ENCODE measurements around the gene EBPL.

EBPL gene

DNA sequence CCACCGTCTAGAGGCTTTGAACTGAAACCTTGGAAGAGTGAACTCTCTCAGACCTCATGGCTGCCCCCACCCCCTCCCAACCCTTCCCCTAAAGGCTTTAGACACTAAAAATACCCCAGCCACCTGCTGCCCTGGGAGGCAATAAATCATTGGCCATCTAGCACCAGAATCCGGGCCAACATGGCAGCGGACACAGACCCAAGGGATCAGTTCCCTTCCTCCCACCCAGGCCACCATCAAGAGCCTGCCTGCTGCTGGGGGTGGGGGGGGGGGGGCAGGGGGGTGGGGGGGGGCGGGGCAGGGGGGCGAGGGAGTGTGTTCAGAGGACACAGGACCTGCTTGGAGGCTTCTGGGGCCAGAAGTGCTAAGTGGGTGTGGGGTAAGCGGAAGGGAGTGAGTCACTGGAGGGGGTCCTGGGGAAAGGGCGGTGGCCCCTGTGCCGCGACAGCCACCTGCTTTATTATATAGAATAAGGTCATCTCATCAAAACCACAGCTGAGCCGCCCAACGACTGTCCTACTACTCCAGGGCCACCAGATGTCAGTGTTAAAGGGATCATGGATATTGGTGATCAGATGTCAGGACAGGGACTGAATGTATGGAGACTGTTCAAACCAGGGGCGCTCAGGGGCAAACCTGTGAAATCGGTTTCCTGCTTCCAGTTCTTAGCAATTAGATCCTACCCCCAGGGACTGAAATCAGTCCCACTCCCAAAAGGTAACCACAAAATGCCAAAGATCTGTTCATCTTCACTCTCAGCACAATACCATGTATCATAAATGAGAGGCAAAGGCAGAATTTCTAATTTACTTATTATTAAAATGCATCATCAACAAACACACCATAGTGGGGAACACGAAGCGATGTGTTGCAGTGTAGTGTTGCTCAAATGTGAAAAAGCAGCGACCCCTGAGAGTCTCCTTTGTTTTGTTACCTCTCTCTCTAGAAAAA is 38.7 kb downstream of the EBPL start:
- H3K4me3 ChIP-seq (ENCODE audit: low read length in 2 of 2): no peak overlapping the region
- no peak overlapping the region for H3K27ac ChIP-seq (ENCODE audit: low read depth in 2 of 2, low read length in 2 of 2)
- H3K27me3 ChIP-seq (ENCODE audit: control insufficient read depth in 2 of 2, insufficient read depth in 2 of 2, low read length in 2 of 2): no peaks in the 10 kb centered on the region
- no peak overlapping the region for H3K9ac ChIP-seq (ENCODE audit: low read depth in 1 of 2, low read length in 2 of 2)
- H3K9me3 ChIP-seq (ENCODE audit: control insufficient read depth in 2 of 2, low read length in 2 of 2): no peaks in the 10 kb centered on the region
- no peaks in the 10 kb centered on the region for H3K36me3 ChIP-seq (ENCODE audit: control insufficient read depth in 2 of 2, insufficient read depth in 2 of 2, low read length in 2 of 2)
- H3K4me1 ChIP-seq (ENCODE audit: control insufficient read depth in 2 of 2, insufficient read depth in 2 of 2, low read length in 2 of 2): no peaks in the 10 kb centered on the region

DNA sequence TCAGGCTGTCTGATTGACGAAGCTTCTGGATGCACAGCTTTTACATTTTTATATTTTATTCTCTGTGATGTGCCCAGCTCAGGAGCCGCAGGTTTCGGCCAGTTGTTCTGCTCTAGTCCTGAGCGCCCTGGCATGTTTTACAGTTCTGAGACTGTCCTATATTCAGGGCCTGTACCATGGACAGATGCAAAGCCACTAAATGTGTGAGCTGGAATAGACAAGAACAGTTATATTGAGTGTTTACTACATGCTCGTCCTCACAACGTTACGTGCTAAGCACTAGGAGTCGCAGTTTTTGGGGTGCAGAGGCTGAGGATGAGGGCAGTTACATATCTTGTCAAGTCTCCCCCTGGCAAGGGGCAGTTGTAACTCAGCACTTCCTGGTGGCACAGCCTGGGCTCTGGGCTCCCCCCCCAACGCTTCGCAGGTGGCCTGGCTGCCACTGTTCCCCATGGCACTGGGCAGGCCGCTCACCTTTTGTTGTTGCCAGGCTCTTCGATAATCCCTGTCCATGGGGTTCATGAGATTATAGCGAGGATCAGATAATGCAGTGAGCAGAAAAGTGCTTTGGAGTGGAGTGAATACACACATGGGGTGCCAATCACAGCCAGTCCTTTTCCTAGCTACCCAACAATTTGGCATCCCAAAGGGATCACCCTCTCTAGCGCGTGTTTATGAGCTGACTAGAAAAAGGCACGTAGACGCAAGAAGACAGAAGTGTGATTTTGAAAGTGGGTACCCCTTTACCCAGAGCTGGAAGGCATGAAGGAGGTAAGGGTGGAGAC is 39.5 kb downstream of the EBPL start:
- Histone ChIP-seq H3K4me1 (ENCODE audit: control insufficient read depth in 2 of 2, insufficient read depth in 2 of 2, low read length in 2 of 2) (no peaks in the 10 kb centered on the region), H3K9ac (ENCODE audit: low read depth in 1 of 2, low read length in 2 of 2) (no peak overlapping the region), H3K27ac (ENCODE audit: low read depth in 2 of 2, low read length in 2 of 2) (no peak overlapping the region), H3K9me3 (ENCODE audit: control insufficient read depth in 2 of 2, low read length in 2 of 2) (no peaks in the 10 kb centered on the region), H3K4me3 (ENCODE audit: low read length in 2 of 2) (no peak overlapping the region), H3K36me3 (ENCODE audit: control insufficient read depth in 2 of 2, insufficient read depth in 2 of 2, low read length in 2 of 2) (no peaks in the 10 kb centered on the region), H3K27me3 (ENCODE audit: control insufficient read depth in 2 of 2, insufficient read depth in 2 of 2, low read length in 2 of 2) (no peaks in the 10 kb centered on the region)

DNA sequence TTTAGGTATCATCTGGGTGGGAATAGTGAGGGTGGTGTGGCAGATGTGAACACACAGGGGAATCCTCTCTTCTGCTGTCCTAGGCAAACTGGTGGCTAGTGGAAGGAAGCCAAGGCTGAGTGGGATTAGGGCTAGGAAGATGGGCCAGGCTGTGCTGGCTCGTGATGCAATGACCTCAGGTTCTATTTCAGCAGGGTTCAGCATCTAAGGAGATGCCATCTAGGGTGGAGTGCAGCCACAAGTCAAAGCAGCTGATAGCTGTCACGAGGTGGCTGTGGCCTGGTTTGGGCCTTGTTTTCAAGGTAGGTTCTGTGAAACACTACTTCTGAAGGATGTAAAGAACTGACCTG is 41.3 kb downstream of the EBPL start:
- no peaks in the 10 kb centered on the region for H3K27me3 ChIP-seq (ENCODE audit: control insufficient read depth in 2 of 2, insufficient read depth in 2 of 2, low read length in 2 of 2)
- H3K9me3 ChIP-seq (ENCODE audit: control insufficient read depth in 2 of 2, low read length in 2 of 2): no peaks in the 10 kb centered on the region
- H3K27ac ChIP-seq (ENCODE audit: low read depth in 2 of 2, low read length in 2 of 2): no peak overlapping the region
- H3K9ac ChIP-seq (ENCODE audit: low read depth in 1 of 2, low read length in 2 of 2): no peak overlapping the region
- H3K4me1 ChIP-seq (ENCODE audit: control insufficient read depth in 2 of 2, insufficient read depth in 2 of 2, low read length in 2 of 2): no peaks in the 10 kb centered on the region
- no peak overlapping the region for H3K4me3 ChIP-seq (ENCODE audit: low read length in 2 of 2)
- H3K36me3 ChIP-seq (ENCODE audit: control insufficient read depth in 2 of 2, insufficient read depth in 2 of 2, low read length in 2 of 2): no peaks in the 10 kb centered on the region

DNA sequence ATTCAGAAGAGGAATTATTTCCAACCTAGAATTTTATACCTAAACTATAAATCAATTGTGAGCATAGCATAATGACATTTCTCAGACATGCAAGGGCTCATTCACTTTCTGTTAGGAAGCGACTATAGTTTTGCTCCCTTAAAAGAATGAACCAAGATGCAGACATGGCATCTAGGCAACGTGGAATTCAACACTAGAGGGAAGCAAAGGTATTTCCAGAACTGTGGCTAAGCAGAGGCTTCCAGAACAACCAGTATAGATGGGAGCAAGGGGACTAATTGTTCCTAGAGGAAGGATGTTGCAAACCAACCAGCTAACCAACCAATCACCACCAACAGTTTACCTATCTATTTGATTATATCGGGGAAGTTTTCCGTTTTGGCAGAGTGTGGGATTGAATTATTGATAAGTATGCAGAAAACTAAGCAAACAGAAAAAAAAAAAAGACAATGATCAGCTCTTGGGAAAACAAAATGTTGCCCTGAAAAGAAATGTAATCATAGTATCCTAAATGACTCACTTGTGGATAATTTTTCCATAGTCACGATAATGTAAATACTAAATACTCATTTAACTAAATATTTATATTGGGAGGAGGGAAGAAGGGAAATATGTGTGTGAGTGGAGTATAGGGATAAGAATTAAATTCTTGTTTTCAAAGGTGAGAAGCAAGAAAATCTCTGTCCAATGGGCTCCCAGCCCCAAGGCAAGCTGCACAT is 41.9 kb downstream of the EBPL start:
- Histone ChIP-seq H3K9me3 (ENCODE audit: control insufficient read depth in 2 of 2, low read length in 2 of 2) (no peaks in the 10 kb centered on the region), H3K4me1 (ENCODE audit: control insufficient read depth in 2 of 2, insufficient read depth in 2 of 2, low read length in 2 of 2) (no peaks in the 10 kb centered on the region), H3K27ac (ENCODE audit: low read depth in 2 of 2, low read length in 2 of 2) (no peak overlapping the region), H3K9ac (ENCODE audit: low read depth in 1 of 2, low read length in 2 of 2) (no peak overlapping the region), H3K4me3 (ENCODE audit: low read length in 2 of 2) (no peak overlapping the region), H3K27me3 (ENCODE audit: control insufficient read depth in 2 of 2, insufficient read depth in 2 of 2, low read length in 2 of 2) (no peaks in the 10 kb centered on the region), H3K36me3 (ENCODE audit: control insufficient read depth in 2 of 2, insufficient read depth in 2 of 2, low read length in 2 of 2) (no peaks in the 10 kb centered on the region)

DNA sequence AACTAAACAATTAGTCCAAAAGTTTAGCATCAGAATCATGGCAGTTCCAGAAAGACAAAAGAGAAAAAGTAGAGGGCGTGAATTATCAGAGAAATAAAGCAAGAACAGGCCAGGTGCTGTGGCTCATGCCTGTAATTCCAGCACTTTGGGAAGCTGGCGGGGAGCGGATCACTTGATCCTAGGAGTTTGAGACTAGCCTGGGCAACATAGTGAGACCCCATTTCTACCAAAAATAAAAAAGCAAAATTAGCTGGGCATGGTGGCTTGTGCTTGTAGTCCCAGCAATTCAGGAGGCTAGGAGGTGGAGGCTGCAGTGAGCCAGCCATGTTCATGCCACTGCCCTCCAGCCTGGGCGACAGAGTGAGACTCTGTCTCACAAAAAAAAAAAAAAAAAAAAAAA is 44.6 kb downstream of the EBPL start:
- Histone ChIP-seq H3K27me3 (ENCODE audit: control insufficient read depth in 2 of 2, insufficient read depth in 2 of 2, low read length in 2 of 2) (no peaks in the 10 kb centered on the region), H3K36me3 (ENCODE audit: control insufficient read depth in 2 of 2, insufficient read depth in 2 of 2, low read length in 2 of 2) (no peaks in the 10 kb centered on the region), H3K9ac (ENCODE audit: low read depth in 1 of 2, low read length in 2 of 2) (no peak overlapping the region), H3K4me1 (ENCODE audit: control insufficient read depth in 2 of 2, insufficient read depth in 2 of 2, low read length in 2 of 2) (no peaks in the 10 kb centered on the region), H3K4me3 (ENCODE audit: low read length in 2 of 2) (no peak overlapping the region), H3K9me3 (ENCODE audit: control insufficient read depth in 2 of 2, low read length in 2 of 2) (no peaks in the 10 kb centered on the region), H3K27ac (ENCODE audit: low read depth in 2 of 2, low read length in 2 of 2) (no peak overlapping the region)

DNA sequence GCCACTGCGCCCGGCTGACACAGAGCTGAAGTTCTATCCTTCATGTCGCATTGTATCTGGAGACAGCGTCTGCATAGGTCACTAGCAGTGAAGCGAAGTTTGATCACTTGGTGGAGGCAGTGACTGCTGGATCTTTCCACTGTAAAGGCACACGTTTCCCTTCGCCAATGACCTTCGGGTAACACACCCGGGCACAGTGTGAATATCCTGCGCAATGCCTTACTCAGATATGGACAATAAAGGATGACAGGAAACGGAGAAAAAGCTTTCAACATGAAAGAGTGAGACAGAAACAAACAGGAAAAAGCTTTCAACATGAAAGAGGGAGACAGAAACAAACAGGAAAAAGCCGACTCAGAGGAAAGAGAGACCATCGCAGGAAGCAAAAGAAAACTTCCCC is 45.8 kb downstream of the EBPL start:
- no peak overlapping the region for H3K27ac ChIP-seq (ENCODE audit: low read depth in 2 of 2, low read length in 2 of 2)
- no peaks in the 10 kb centered on the region for H3K36me3 ChIP-seq (ENCODE audit: control insufficient read depth in 2 of 2, insufficient read depth in 2 of 2, low read length in 2 of 2)
- no peaks in the 10 kb centered on the region for H3K27me3 ChIP-seq (ENCODE audit: control insufficient read depth in 2 of 2, insufficient read depth in 2 of 2, low read length in 2 of 2)
- H3K9ac ChIP-seq (ENCODE audit: low read depth in 1 of 2, low read length in 2 of 2): no peak overlapping the region
- no peaks in the 10 kb centered on the region for H3K9me3 ChIP-seq (ENCODE audit: control insufficient read depth in 2 of 2, low read length in 2 of 2)
- no peaks in the 10 kb centered on the region for H3K4me1 ChIP-seq (ENCODE audit: control insufficient read depth in 2 of 2, insufficient read depth in 2 of 2, low read length in 2 of 2)
- H3K4me3 ChIP-seq (ENCODE audit: low read length in 2 of 2): no peak overlapping the region

DNA sequence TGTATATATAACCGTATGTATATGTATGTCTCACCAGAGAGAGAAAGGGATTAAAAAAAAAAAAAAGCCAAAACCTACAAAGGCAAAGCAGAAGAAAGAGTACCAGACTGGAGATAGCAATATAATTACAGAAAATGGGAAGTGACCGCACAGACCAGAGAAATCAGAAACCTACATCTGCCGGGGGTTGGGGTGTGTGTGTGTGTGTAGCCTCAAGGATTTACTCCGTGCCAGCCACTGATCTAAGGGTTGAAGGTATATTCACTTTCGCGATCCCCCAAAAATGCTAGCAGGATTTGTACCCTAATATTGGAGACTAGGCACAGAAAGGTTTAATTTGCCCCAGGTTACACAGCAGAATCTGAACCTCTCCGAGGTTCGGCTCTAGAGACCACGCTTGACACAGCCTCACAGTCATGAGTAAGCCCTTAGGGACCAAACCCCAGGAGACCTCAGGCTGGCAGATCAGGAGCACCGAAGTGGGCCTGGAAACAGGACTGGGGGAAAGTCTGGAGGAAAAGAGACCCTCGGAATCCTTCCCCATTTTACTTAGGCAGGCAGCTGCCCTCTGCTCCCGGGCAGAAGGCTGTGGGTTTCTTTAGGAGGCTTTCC is 48.1 kb downstream of the EBPL start:
- no peak overlapping the region for H3K27ac ChIP-seq (ENCODE audit: low read depth in 2 of 2, low read length in 2 of 2)
- no peak overlapping the region for H3K4me3 ChIP-seq (ENCODE audit: low read length in 2 of 2)
- no peak overlapping the region for H3K9ac ChIP-seq (ENCODE audit: low read depth in 1 of 2, low read length in 2 of 2)
- no peaks in the 10 kb centered on the region for H3K27me3 ChIP-seq (ENCODE audit: control insufficient read depth in 2 of 2, insufficient read depth in 2 of 2, low read length in 2 of 2)
- no peaks in the 10 kb centered on the region for H3K4me1 ChIP-seq (ENCODE audit: control insufficient read depth in 2 of 2, insufficient read depth in 2 of 2, low read length in 2 of 2)
- no peaks in the 10 kb centered on the region for H3K9me3 ChIP-seq (ENCODE audit: control insufficient read depth in 2 of 2, low read length in 2 of 2)
- no peaks in the 10 kb centered on the region for H3K36me3 ChIP-seq (ENCODE audit: control insufficient read depth in 2 of 2, insufficient read depth in 2 of 2, low read length in 2 of 2)

DNA sequence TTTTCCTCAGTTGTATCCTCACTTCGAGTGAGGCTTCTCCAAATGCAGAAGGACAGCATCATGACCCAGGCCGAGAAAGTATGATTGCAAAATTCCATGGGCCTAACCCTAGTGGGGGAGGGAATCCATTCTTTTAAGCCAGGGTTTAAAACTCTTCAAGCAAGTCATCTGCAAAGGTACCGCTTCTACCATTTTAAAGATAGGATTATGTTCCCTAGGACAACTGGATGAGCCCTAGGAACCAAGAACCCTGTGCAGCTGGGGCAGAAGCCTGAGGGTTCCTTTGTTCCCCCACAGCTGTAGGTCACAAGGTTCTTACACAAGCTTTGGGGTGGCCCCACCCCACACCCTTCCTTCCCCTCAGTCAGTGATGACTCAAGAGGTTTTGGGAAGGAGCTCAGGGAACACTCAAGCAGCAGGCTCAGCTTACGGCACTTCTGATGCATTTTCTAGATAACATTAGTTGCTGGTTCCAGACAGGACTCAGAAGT is 49.4 kb downstream of the EBPL start:
- Histone ChIP-seq H3K36me3 (ENCODE audit: control insufficient read depth in 2 of 2, insufficient read depth in 2 of 2, low read length in 2 of 2) (no peaks in the 10 kb centered on the region), H3K9ac (ENCODE audit: low read depth in 1 of 2, low read length in 2 of 2) (no peak overlapping the region), H3K9me3 (ENCODE audit: control insufficient read depth in 2 of 2, low read length in 2 of 2) (no peaks in the 10 kb centered on the region), H3K4me3 (ENCODE audit: low read length in 2 of 2) (no peak overlapping the region), H3K27me3 (ENCODE audit: control insufficient read depth in 2 of 2, insufficient read depth in 2 of 2, low read length in 2 of 2) (no peaks in the 10 kb centered on the region), H3K4me1 (ENCODE audit: control insufficient read depth in 2 of 2, insufficient read depth in 2 of 2, low read length in 2 of 2) (no peaks in the 10 kb centered on the region), H3K27ac (ENCODE audit: low read depth in 2 of 2, low read length in 2 of 2) (no peak overlapping the region)

DNA sequence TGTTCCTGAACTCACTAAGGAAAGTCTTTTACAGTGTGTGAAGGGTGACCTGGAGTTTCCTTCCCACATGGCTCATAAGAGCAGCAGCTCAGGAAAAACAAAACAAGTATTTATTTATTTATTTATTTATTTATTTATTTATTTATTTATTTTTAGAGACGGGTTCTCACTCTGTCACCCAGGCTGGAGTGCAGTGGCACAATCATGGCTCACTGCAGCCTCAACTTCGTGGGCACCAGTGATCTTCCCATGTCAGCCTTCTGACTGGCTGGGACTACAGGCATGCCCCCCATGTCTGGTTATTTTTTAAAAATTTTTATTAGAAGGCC is 52.6 kb downstream of the EBPL start:
- Histone ChIP-seq H3K9me3 (ENCODE audit: control insufficient read depth in 2 of 2, low read length in 2 of 2) (no peaks in the 10 kb centered on the region), H3K27ac (ENCODE audit: low read depth in 2 of 2, low read length in 2 of 2) (no peak overlapping the region), H3K36me3 (ENCODE audit: control insufficient read depth in 2 of 2, insufficient read depth in 2 of 2, low read length in 2 of 2) (no peaks in the 10 kb centered on the region), H3K9ac (ENCODE audit: low read depth in 1 of 2, low read length in 2 of 2) (no peak overlapping the region), H3K27me3 (ENCODE audit: control insufficient read depth in 2 of 2, insufficient read depth in 2 of 2, low read length in 2 of 2) (no peaks in the 10 kb centered on the region), H3K4me1 (ENCODE audit: control insufficient read depth in 2 of 2, insufficient read depth in 2 of 2, low read length in 2 of 2) (no peaks in the 10 kb centered on the region), H3K4me3 (ENCODE audit: low read length in 2 of 2) (no peak overlapping the region)

All from mucosa of rectum (tissue), 2 donors.